Activated gamma-delta T cell treated with anti-CD3 and anti-CD28 coated beads, Interleukin-2, amount 50 U/mL, for 16 hours (primary cell): ENCODE measurements around the gene ACSM5.
"Not testable (repeated sequence)": the region's sequence is repeated elsewhere in the genome, so short reads cannot be mapped to it uniquely, and the experiment has no call there.

Experiments used
- DNase-seq: peaks from one replicate; pipeline ENCODE4 v3.0.0-alpha.2; 2020; ENCODE audit warnings: low read depth

Gene ACSM5

GRCh38 chr16:20398603-20399002 lies 10.7 kb upstream of the ACSM5 start:
- no peak for DNase-seq

DNA sequence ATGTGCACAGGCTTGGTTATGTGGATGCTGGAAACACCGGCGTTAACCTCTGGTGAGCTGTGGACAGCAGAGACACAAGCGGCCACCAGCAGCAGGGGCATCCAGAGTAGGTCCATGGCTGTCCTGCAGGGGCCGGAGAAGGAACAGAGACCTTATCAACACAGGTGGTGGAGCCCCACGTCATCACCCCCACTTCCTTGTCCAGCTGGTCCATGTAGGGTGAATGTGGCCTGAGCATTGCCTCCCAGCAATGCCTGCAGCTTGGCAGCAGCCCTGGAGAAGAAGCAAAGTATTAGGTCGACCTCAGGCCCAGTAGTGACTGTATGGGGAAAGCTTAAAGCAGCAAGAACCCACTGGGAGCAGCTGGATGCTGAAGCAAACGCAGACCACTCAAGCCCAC lies 10.1 kb upstream of the ACSM5 start:
- no peak for DNase-seq

GRCh38 chr16:20401066-20401465 lies 8.3 kb upstream of the ACSM5 start:
- no peak for DNase-seq

DNA sequence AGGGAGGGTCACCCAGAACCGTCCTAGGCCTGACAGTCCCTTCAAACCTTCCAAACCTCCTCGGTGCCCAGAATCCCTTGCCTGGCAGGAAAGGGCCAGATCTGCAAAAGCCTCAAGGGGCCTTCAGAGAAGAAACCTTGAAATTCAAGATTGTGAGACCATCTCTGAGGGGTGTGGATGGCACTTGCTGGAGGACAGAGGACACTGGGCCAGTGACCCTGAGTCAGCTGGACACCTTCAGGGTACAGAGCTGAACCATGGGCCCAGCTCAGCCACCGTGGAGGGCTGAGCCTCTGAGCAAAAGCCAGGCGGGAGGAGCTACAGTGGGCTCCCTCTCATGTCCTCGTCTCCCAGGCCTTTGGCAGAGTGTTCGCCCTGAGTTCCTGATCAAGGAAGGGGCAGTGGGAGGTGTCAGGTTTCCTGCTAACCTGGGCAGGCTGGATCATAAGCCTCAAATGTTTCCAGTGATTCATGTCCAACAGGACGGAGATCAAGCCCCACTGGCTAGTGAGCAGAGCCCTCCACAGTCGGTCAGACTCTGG lies 7.8 kb upstream of the ACSM5 start:
- no peak for DNase-seq

DNA sequence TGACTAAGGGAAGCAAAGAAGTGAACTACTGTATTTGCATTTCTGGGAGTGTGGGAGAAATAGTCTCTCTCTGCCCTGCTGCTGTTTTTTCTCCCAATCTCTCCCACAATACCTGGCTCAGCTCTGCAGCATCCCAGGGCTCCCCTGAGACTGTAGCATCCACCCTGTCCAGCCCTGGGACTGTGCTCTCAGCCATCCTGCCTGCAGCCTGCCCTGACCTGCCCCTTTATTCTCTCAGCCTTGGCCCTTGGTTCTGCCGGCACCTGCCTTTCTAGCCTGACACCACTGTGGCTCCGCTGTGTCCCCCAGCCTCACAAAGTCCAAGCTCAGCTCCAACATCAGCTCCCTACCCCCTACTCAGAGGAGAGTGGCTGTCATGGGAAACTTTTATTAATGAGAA lies 6.7 kb upstream of the ACSM5 start:
- DNase-seq: no peak

DNA sequence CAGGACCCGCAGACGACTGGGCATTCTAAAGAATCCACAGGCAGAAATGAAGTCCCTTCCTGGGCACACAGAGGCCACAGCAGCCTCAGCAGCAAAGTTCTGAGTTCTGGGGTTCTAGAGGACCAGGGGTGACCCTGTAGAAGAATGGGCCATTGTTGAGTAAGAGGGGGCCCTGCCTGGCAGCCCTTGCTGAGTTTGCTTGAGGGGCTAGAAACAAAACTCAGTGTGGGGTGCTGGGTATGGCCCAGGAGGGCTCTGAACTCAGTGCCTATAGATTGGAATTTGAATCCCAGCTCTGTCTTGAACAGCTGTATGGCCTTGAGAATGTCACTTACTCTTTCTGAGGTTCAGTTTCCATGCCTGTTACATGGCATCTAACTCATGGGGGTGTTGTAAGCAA lies 4.7 kb upstream of the ACSM5 start, which contains the start of gene PDILT:
TSS of gene PDILT (minus strand) at position 101 of the 400 bp plus-strand sequence. CDS start 5,437 bp downstream, outside the sequence.
- no peak for DNase-seq

DNA sequence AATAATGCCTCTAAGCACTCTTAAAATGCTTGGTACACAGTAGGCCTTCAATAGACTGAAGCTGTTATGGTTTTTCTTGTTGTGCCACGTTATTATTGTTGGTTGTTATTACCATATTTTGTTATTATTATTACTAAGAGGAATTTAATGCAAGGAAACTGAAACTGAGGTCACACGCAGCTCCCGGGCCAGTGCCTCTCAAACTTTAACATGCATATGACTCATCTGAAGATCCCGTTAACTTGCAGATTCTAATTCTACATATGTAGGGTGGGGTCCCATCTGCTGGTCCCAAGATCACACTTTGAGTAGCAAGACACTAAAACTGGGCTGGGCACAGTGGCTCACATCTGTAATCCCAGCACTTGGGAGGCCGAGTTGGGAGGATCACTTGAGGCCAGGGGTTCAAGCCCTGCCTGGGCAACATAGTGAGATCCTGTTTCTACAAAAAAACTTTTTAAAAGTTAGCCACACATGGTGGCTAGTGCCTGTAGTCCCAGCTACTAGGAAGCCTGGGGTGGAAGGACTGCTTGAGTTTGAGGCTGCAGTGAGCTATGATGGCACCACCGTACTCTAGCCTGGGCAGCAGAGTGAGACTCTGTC lies 888 bp downstream of the ACSM5 start:
- no peak for DNase-seq

GRCh38 chr16:20411055-20411454 lies 1.7 kb downstream of the ACSM5 start:
- no peak for DNase-seq

DNA sequence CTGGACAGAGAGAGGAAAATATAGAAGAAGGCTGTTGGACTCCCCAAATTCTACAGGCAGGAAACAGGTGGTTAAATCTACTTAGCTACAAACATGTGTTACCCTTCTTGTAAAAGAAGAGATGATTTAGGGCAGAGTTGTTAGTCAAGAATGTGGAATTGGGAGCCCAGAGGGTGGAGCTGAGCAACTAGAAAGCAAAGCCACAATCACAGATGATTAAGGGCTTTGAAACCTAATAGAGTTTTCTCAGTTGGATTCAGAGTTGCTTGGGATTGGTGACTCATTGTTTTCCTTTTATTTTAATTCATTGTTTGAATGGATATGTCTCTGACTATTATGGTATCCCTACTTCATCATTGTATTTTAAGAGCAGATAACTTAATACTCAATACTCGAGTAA lies 6.2 kb downstream of the ACSM5 start:
- DNase-seq: no peak

DNA sequence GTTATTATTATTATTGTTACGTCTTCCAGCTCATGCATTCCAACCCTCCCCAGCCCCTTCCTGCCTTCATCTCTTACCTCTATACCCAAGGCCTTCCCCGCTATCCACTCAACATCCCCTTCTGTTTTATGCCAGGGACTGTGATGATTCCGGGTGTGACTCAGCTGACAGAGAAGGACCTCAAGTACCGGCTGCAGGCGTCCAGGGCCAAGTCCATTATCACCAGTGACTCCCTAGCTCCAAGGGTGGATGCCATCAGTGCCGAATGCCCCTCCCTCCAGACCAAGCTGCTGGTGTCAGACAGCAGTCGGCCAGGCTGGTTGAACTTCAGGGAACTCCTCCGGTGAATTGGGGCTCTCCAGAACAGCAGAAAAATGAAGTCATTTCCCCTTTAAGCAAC lies 9.8 kb downstream of the ACSM5 start:
- DNase-seq: not testable (repeated sequence)

GRCh38 chr16:20421748-20422147 lies 12.4 kb downstream of the ACSM5 start:
- not testable (repeated sequence) for DNase-seq

- DNase-seq: not testable (repeated sequence)
These were observed 14.4 kb downstream of the ACSM5 start for GRCh38 chr16:20423772-20424128.

- no peak for DNase-seq
These were observed 15.0 kb downstream of the ACSM5 start for GRCh38 chr16:20424129-20424866.

DNA sequence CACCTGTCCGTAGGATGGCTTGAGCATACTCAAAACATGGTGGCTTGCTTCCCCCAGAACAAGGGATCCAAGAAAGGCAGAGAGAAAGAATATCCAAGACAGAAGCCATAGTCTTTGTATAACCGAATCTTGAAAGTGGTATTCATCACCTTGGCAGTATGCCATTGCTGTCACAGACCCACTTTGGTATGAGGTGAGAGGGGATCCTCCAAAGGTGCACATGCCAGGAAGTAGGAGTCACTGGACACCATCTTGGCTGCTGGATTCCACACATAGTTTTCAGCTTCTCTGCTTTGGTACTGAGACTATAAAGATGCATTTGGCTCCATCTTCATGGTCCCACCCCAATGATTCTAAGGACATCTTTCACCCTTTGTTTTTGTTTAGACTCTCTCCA lies 18.1 kb downstream of the ACSM5 start:
- DNase-seq: not testable (repeated sequence)

DNA sequence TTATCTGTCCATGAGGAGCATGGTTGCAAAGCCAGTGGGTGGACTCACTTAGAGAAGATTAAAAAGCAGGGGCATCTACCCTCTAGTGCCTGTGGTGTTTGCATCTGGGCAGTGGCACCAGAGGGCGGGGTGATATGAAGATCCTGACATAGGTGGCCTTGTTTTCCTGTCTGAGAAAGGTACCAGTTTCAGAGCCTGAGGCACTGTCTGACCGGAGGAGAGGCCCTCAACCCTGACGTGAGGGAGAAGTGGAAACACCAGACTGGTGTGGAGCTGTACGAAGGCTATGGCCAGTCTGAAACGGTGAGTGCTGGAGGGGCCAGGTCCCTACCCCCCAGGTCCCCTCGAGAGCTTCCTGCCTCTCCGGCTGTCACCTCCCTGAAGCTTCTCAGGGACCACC lies 20.2 kb downstream of the ACSM5 start:
- DNase-seq: not testable (repeated sequence)

DNA sequence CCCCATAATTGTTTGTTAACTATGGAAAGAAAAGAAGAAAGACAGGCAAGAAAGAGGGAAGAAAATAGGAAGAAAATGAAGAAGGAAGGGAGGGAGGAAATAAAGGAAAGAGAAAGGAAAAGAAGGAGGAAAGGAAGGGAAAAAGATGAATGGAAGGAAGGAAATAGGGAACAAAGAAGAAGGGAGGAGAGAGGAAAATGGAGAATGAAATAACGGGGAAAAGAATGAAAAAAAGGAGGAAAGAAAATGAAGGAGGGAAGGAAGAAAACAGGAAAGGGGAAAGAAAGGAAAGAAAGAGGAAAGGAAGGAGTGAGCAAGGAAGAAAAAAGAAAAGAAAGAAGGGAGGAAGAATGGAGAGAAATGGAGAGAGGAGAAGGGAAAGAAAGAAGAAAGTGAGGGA lies 21.1 kb downstream of the ACSM5 start:
- DNase-seq: not testable (repeated sequence)

DNA sequence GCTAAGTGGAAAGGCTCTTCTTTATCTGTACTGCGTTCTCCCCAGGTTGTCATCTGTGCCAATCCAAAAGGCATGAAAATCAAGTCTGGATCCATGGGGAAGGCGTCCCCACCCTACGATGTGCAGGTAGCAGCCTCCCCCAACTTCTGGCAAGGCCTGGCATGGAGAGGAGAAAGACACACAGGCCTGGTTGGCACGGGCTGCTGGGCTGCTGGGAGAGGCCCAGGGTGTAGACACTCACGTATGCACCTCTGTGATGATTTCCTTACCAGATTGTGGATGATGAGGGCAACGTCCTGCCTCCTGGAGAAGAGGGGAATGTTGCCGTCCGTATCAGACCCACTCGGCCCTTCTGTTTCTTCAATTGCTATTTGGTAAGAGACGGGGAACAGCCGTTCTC lies 21.6 kb downstream of the ACSM5 start:
- no peak for DNase-seq

- not testable (repeated sequence) for DNase-seq
These were observed 29.6 kb downstream of the ACSM5 start for GRCh38 chr16:20438950-20439349.

- DNase-seq: not testable (repeated sequence)
These were observed 30.5 kb downstream of the ACSM5 start for GRCh38 chr16:20439820-20440231.

- DNase-seq: not testable (repeated sequence)
These were observed 31.4 kb downstream of the ACSM5 start for GRCh38 chr16:20440731-20441130.

- no peak for DNase-seq
These were observed 31.9 kb downstream of the ACSM5 start for GRCh38 chr16:20441191-20441590.

DNA sequence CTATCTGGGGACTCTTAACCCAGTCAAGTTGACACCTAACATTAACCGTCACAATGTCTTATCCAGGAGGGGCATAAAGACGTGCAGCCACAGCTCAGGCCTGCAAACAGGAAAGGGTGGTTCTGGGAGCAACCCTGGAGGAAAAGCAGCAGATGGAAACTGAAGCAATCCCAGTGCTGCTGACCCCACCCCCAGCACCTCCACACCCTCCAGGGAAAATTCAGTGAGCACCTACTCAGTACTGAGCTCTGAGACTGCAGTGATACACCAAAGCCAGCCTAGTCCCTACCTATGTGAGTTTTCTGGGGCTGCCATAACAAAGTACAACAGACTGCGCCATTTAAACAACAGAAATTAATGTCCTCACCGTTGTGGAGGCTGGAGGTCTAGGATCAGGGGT lies 32.5 kb downstream of the ACSM5 start:
- not testable (repeated sequence) for DNase-seq

GRCh38 chr16:20446652-20447393 lies 37.5 kb downstream of the ACSM5 start:
- DNase-seq: not testable (repeated sequence)
